Fibroblast of skin of abdomen (primary cell): ENCODE measurements around the gene RAPH1. TPM values are rescaled to one million over a fixed set of nuclear protein-coding genes. Genes with fewer than 3 reads are reported as not detected.

ENCODE experiments used
- DNase-seq: peaks from one replicate; pipeline ENCODE4 v3.0.0-alpha.2; 2013
- polyA plus RNA-seq, 2 experiments: library from polyadenylated mRNA; unstranded; fragments of 120-200 nt; gene quantifications; one replicate each; pipeline ENCODE4 v1.2.1, GENCODE V29; 2013; ENCODE audit not compliant: insufficient read length in 2 of 2

RAPH1 gene, protein sequence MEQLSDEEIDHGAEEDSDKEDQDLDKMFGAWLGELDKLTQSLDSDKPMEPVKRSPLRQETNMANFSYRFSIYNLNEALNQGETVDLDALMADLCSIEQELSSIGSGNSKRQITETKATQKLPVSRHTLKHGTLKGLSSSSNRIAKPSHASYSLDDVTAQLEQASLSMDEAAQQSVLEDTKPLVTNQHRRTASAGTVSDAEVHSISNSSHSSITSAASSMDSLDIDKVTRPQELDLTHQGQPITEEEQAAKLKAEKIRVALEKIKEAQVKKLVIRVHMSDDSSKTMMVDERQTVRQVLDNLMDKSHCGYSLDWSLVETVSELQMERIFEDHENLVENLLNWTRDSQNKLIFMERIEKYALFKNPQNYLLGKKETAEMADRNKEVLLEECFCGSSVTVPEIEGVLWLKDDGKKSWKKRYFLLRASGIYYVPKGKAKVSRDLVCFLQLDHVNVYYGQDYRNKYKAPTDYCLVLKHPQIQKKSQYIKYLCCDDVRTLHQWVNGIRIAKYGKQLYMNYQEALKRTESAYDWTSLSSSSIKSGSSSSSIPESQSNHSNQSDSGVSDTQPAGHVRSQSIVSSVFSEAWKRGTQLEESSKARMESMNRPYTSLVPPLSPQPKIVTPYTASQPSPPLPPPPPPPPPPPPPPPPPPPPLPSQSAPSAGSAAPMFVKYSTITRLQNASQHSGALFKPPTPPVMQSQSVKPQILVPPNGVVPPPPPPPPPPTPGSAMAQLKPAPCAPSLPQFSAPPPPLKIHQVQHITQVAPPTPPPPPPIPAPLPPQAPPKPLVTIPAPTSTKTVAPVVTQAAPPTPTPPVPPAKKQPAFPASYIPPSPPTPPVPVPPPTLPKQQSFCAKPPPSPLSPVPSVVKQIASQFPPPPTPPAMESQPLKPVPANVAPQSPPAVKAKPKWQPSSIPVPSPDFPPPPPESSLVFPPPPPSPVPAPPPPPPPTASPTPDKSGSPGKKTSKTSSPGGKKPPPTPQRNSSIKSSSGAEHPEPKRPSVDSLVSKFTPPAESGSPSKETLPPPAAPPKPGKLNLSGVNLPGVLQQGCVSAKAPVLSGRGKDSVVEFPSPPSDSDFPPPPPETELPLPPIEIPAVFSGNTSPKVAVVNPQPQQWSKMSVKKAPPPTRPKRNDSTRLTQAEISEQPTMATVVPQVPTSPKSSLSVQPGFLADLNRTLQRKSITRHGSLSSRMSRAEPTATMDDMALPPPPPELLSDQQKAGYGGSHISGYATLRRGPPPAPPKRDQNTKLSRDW
- polyA plus RNA-seq (2013, experiment 1 of 2; ENCODE audit: insufficient read length) = 12.2 TPM
- polyA plus RNA-seq (2013, experiment 2 of 2; ENCODE audit: insufficient read length) = 11.0 TPM

DNA sequence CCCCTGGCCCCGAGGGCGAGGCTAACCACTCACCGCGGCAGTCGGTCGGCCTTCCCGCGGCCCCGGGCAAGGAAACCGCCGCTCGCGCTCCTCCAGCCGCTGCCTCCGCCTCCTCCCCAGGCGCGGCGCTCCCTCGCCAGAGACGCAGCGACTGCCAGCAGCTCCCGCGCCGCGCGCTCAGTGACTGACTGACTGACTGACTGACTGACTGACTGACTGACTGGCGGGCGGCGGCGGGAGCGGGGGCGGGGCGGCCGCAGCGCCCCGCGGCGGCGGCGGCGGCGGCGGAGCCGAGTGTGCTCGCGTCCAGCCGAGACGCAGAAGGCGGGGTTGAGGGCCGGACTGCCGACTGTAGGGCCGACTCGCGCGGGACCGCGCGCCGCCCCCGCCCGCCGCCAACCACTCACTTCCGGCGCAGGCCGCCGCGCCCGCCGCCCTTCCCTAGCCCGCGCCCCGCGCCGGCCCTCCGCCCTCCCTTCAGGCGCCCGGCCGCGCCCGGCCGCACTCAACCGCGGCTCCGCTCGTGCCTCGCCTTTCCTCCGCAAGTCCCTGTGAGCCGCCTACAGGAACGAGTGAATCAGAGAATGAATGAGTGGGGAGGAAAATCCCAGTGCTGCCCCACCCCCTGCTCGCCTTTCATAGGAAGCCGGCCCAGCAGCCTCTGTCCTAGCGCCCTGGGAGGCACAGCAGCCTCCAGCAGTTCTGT, at the start of gene RAPH1:
RAPH1 (minus strand) TSS at position 224 of the 706 bp plus-strand sequence. CDS start 39,948 bp downstream, outside the sequence.
- peak; percentile 87 for DNase-seq

DNA sequence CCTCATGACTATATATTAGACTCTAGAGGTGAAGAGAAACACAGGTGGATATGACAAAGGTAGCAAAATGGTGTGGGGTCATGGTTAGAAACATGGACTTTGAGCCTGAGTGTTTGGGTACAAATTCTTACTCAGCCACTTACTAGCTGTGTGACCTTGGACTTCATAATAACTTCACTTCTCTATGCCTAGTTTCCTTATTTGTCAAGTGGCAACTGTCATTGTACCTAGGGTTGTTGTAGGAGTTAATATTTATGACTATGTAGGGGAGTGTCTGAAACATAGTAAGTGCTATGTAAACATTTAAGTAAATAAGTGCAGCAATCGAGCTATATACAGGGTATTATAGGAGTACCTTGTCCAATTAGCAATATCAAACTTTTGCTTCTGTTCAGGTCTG, 49.7 kb upstream of the RAPH1 start:
- no peak for DNase-seq

DNA sequence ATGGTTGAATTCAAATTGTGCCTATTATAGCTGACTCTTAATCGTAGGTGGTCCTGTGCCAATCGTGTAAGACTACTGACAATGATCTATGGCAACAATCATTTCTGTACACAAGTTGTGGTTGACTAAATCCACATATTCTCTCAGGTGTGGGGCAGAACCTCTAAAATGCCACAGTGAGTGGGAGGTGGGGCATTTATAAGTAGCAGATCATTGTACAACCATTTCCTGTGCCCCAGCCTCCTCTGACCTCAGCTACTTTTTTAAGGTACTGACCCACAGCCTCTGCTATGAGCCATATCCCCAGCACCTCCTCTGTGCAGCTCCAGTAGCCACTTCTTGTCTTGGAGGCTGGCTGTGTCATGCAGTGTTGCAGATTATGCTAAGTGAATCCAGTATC, 48.6 kb upstream of the RAPH1 start:
- DNase-seq = peak; percentile 63

DNA sequence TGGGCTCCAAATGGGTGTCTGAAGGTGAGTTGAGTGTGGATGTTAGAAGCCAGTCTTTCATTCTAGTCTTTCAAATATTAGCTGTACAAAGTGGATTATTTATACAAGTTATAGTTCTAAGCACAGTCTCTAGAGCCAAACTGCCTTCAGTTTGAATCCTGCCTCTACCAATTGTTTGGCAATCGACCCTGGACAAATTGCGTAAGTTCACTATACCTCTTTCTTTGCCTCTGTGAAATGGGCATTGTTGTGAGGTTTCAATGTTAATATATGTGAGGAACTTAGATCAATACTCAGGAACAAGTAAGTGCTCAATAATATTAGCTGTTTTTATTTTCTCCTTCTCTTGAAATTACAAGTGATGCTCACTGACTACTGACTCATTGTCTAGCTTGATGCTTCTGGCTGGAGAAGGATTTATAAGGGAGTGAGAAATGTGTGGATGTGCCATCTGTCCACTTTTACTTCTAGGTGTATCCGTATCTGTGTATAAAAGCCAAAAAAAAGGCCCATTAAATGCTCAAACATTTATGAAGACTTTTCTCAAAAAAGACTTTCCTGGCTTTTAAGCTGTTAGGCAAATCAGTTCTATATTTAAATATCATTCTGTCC, 48.1 kb upstream of the RAPH1 start:
- no peak for DNase-seq

DNA sequence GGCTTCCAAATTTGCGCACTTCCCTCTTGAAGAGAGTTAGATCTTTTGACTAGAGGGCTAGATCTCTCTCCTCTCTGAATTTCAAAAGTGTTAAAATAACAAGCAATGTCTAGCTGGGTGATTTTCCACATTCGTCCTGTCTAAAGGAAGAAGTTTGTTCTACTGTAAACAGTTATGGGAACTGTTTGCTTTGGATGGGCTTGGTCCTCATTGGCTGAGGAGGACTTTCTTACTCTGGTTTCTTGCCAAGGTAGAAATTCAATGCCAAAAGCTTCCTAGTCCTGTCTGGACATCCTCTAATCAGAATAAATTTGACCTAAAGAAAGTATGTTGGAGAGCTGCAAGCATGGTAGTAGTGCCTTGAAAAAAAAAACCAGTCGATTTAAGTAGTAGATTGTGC, 47.4 kb upstream of the RAPH1 start:
- DNase-seq = no peak

- DNase-seq = no peak
These were observed 45.7 kb upstream of the RAPH1 start for GRCh38 chr2:203580844-203581243.

- no peak for DNase-seq
These were observed 44.6 kb upstream of the RAPH1 start for GRCh38 chr2:203579730-203580129.

DNA sequence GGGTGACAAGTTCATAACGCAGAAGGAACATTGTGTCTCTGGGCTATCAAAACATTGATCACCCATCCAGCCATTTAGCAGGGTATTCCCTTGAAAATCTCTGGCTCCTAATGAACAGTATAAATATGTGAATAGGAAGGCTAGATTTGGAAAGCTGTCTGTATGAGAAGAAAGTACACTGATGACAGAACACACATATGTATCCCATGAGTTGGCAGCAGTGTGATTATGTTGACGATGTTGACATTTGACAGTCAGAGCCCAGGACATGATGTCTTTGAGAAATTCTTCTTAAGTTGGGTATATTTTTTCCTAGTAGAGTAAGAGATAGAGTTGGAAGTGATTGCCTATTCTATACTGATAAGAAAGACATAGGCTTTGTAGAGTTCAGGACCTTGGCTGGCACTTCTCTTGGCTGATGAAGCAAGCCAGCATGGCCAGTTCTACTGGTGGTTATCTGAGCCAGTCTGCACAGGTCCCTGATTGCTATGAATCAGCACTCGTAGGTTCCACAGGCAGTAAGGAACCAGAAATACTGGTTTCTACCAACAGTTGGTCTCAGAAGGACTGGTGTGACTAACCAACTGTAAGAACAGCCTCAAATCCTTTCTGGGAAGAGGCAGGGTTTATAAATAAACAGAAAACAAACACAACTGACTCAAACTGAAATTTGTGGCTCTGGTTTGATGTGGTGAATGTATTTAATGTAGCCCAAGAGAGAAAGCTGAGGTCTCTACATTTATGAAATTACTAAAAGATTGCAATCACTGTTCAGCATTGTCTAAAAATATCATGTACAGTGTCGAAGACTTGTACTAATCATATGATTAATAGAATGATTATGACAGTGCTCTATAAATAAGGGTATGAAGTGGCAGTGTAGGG, 43.9 kb upstream of the RAPH1 start:
- no peak for DNase-seq

- no peak for DNase-seq
These were observed 39.7 kb upstream of the RAPH1 start for GRCh38 chr2:203574824-203575223.

- DNase-seq = no peak
These were observed 37.2 kb upstream of the RAPH1 start for GRCh38 chr2:203572316-203572715.

DNA sequence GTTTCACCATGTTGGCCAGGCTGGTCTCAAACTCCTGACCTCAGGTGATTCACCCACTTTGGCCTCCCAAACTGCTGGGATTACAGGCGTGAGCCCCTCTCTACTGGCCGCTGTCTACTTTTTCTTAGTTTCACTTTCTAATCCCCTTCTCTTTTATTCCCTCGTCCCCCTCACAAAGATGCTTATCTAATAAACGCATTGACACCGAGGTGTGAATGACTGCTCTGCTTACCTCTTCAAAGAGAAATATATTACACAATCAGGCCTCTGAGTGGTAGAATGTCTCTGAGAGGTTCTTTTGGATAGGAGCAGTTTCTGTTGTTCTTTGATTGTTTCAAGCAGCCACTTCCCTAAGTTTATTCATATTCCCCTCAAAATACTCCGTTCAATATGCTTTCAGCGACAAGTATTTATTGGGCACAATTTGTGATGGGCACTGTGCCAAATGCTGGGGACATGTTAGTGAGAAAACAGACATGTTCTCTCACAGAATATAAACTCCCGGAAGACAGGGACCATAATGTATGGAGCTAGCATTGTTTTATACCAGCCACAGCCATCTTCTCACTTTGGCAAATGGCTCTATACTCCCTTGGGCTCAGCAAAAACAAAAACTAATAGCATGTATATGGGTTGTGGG, 34.7 kb upstream of the RAPH1 start:
- DNase-seq = no peak

DNA sequence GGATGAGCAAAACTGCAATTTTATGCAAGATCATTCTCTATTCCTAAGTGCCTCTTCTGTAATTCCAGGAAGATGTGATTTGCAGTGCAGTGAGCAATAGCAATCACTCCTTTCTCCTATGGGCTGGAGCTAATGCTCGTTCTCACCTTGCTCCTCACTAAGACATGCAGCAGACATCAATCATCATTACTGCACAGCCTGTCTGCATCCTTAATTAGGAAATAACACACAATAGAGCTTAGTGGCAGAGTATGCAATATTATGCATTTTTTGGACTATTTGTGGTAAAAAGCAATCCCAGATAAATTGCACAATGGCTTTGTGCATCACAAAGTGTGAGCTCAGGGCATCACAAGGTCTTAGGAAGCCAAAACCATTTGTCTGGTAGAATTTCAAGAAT, 32.6 kb upstream of the RAPH1 start:
- DNase-seq = no peak

GRCh38 chr2:203566161-203566560, 31.1 kb upstream of the RAPH1 start:
- no peak for DNase-seq

DNA sequence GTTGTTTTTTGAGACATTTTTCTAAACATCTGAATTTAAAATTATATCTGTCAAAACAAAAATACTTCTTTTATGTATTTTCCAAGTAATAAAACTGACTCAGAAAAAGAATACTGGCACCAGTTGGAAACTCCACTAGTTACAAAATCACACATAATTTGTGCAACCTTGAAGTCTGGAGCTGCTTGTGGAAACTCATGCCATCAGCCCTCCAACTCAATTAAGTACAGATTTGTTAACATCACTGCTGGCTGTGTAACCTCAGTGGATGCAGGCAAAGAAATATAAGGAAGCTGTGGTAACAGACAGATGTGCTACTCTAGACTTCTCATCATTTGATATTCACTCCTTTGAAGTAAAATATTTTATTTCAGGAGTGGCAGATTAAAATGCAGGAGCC, 30.0 kb upstream of the RAPH1 start:
- DNase-seq = no peak

DNA sequence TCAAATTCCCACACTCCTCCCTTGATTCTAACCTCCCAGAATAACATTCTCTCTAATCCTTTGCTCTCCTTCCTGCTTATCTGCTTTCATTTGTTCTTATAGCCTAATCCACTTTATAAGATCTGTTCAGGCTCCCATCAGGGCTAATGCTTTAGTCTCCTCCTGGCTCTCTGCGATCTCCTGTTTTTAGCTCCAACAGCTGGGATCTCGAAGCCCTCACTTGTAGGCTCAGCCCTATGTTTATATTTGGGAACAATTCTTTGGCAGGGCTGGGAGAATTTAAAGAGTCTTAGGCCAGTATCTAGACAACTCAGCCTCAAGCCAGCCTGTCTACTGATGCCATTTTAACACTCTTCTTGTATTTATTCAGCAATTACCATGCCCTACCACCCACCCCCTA, 27.2 kb upstream of the RAPH1 start:
- no peak for DNase-seq

- DNase-seq = no peak
These were observed 24.5 kb upstream of the RAPH1 start for GRCh38 chr2:203559641-203560040.

DNA sequence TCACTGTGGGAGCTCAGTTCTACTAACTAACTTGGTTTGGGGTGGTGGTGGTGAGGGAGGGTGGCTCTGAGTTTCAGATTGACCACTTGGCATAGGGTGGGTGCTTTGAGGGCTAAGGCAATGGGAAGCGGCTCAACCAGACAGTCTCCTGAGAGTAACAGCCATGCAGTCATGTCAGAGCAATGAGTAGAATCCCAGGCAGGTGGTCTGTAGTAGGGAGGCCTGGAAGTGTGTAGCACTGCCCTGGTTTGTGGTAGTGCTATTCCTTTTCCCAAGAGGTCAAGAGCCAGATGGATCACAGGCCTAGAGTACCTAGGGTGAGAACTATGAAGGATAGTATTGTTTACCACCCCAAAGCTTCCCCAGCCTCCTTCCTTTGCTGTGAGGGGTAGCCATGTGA, 18.7 kb upstream of the RAPH1 start:
- no peak for DNase-seq

DNA sequence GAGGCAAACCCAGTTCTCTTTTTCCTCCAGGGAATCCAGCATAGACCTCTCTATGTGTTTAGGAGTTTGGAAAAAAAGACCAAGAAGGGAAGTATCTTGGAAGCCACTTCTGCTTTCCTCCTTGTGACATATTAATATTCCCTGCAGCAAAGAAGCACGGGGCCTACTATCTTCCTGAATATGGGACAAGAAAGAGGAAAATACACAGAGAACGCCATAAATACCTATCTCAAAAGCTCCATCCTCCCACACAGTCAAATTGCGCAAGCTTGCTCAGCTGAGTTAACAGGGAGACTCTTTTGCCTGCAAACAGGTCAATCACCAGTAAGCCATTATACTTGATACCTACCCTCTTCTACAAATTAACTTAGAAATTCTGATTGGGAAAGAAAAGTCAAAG, 16.7 kb upstream of the RAPH1 start:
- DNase-seq = peak; percentile 60

GRCh38 chr2:203550266-203550665, 15.2 kb upstream of the RAPH1 start:
- no peak for DNase-seq

GRCh38 chr2:203549406-203549805, 14.3 kb upstream of the RAPH1 start:
- DNase-seq = peak; percentile 44
